HG03354 (cell line): ENCODE measurements around the gene APCDD1L.

Source experiments
- ATAC-seq: cut with Tn5 transposase; IDR thresholded peaks from one replicate; pipeline ENCODE4 v1.9.1; 2021; ENCODE audit warnings: mild to moderate bottlenecking; ENCODE audit not compliant: unreplicated experiment, poor library complexity, severe bottlenecking

APCDD1L gene

DNA sequence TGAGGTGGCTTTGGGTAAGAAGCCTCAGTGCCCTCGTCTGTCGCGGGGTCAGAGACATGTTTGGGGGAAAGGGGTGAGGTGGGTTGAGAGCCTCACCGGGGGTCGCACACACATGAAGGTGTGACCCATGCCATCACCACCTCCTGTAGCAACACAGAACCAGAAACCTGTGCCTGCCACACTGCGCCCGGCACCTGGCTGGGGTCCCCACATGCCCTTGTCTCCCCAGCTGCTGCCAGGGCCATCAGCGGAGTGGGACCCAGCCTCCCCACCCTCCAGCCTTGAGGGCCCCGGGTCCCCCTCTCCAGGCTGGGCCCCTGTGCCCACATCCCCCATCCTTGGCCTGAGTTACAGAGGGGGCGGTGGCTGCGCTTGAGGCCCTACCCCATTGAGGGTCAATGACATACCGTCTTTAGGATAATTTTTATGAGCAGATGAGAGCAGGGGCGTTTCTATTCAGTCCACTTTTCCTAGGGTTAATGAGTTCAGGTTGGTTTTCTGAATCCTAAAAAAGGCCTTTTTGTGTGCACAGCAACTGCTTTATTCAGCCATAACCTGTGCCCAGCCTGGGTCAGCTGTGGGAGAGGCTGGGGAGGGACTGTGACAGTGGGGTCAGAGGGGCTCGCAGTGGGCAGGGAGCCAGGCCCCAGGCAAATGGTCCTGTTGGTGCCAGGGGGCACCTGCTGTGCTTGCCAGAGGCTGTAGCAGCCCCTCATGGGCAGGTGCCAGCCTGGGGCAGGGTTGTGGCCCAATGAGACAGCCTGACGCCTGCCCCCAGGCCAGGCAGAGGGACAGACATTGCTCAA, 19.4 kb downstream of the APCDD1L start:
- ATAC-seq = no peak

DNA sequence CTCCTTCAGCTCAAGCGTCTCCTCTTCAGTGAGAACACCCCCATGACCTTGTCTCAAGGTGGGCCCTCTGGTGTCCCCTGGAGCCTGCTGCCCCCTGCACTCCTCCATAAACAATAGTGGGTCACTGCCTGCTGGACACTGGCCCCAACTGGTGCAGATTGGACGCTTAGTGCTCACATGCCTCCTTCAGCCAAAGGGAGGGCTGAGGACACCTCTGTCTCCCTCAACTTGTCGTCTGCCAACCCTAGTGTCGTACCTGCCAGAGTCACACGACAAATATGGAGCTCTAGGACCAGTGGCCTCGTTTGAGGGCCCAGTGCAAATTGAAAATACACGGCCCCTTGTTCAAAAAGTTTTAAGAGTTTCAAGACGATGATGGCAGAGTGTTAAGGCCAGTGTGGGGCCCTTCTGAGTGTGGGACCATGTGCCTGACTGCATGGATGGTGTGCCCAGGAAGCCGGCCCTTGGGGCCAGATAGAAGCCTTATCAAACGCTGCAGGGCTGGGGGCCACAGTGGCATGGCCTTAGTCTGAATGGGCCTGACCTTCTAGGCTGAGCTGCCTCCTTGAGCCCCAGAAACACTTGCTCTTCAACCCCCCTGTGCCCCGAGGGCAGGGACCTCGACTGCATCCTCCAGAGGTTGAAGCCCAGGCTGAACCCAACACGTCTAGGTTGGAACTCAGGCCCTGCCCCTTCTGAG, 20.1 kb downstream of the APCDD1L start:
- no peak for ATAC-seq

DNA sequence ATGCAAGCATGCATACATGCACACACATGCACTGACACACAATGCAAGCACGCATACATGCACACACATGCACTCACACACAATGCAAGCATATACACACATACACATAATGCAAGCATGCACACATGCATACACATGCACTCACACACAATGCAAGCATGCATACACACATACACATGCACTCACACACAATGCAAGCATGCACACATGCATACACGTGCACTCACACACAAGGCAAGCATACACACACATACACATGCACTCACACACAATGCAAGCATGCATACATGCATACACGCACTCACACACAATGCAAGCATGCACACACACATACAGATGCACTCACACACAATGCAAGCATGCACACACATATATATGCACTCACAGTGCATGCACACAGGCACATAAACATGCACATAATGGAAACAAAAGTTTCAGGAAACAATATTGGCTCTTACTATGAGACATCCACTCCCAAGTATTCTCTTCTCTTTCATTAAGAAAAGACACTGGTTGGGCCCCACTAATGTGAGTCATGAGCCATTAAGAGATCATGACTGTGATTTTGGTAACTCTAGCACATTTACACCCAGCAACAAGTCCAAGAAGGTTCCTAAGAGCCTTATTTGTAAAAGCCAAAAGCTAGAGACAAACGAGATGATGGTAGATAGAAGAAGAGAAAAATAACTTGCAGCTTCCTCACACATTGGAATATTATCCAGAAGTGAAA, 22.2 kb downstream of the APCDD1L start:
- ATAC-seq = no peak

DNA sequence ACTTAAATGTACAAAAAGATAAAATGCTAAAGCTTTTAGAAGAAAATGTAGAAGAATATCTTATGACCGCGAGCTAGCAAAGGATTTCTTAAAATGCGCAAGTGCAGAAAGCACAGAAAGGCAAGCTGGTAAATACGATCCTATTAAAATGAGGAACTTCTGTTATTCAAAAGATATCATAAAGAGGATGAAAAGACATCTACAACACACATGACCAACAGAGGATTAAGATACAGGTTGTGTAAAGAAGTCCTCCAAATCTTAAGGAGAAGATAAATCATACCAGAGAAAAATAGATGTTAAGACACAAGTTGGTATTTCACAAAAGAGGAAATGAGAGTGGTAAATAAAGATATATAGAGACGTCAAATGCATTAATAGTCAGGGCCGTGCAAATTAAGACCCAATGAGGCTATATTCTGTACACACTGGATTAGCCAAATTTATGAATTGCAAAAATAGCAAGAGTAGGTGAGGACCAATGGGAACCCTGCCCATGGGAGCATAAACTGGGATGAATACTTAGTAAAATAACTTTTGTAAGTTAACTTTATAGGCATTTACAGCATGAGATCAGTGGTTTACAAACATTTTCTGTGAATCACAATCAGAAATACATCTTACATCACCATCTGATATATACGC, 23.0 kb downstream of the APCDD1L start:
- no peak for ATAC-seq

DNA sequence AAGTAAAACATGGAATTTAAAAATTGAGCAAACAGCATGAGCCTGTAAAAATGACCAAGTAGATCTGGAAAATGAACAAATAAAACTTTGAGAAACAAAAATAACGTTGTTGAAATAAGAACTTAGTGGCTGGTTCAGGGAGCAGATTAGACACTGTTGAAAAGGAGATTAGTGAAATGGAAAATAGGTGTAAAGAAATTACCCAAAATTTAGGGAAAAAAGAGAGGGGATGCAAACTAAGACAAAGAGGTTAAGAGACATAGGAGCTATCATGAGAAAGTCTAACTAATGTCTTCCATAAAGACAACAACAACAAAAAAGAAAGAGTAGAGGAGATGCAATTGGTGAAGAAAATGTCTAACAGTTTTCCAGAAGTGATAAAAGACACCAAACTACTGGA, 29.0 kb downstream of the APCDD1L start:
- ATAC-seq = no peak

DNA sequence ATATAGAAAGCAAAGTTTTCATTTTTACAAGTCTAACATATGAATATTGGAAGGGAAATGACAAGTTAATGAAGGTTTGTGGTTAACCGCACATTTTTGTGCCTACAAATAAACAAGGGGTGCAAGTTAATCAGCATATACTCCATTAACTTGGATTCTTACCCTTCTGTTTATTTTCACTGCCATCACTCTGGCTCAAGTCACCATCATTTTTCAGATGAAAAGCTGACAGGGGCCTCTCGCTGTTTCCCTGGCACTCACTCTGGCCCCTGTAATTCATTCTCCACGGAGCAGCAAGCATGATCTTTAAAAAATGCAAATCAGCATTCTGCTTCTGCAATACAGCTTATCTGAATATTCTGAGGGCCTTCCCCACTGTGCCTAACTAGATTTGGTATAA, 29.8 kb downstream of the APCDD1L start:
- no peak for ATAC-seq

DNA sequence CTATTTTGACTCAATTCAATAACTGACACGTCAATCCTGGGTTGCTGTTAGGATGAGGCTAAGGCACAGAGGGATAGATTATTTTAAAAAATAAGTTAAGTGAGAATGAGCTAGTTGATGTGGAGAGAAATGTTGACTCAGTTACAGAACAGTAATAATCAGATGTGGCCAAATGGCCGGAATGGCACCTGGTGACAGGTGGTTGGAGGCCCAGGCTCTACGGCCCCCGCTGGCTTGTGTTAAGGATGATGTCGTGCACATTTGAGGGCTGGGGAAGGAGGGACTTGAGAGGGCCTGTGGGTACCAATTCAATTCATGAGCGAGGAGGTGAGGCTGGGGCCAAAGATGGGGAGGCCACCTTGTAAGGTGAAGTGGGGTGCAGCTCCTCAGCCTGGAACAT, 31.7 kb downstream of the APCDD1L start:
- no peak for ATAC-seq

DNA sequence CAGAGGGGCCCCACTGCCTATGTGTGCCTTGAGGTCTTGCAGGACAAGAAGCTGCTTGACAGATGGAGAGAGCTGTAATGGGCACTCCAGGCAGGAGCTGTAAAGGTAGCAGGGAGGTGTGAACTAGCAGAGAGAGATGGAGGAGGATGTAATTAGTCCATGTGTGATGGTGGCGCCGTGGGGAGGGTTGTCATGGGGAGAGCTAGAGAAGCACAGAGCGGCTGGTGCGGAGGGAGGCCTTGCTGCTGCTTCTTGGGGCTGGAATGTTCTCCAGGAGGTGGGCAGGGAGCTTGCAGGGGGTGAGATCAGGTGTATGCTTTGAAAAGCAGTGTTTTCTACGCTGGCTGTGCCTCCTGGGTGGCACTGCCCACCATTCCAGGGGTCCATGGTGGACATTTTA, 32.1 kb downstream of the APCDD1L start:
- ATAC-seq = no peak

DNA sequence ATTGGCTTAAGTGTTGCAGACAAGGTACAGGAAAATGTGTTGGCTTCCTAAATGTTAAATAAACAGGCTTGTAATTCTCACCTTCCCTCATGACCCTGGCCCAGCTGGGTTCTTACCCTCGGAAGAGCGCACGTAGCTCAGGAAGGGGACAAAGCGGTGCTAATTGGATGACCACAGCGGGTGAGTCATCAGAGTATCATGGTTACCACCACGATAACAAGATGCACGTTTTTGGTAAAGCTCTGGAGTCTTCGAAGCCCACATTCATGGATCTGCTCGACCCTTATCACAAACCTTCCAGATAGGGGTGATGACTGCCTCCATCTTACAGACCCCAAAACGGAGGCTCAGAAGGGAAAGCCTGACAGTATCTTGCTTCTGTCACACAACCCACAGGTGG, 32.8 kb downstream of the APCDD1L start:
- no peak for ATAC-seq

DNA sequence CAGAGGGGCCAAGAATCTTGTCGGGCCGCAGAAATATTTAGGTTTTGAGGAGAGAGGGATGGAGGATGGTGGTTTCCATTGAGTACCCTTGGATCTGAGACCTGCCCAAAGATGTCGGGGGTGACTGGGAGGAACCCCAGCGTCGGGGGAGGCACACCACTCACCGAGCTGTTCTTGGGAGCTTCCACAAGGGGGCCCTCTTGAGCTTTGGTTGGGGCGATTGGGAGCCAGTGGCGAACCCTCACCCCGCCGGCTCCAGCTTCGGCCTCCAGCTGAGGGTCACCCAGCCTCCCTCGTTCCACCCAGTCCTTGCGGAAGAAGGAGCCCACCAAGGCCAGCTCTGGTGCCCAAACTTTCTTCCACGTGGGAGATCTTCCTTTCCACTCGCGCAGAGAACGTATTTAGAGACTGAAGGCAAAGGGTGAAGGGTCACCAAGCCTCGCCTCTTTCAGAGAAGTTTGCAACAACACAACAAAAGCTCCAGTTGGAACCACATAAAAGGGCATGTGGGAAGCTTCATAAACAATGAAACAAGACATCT, 33.6 kb downstream of the APCDD1L start:
- ATAC-seq = no peak

DNA sequence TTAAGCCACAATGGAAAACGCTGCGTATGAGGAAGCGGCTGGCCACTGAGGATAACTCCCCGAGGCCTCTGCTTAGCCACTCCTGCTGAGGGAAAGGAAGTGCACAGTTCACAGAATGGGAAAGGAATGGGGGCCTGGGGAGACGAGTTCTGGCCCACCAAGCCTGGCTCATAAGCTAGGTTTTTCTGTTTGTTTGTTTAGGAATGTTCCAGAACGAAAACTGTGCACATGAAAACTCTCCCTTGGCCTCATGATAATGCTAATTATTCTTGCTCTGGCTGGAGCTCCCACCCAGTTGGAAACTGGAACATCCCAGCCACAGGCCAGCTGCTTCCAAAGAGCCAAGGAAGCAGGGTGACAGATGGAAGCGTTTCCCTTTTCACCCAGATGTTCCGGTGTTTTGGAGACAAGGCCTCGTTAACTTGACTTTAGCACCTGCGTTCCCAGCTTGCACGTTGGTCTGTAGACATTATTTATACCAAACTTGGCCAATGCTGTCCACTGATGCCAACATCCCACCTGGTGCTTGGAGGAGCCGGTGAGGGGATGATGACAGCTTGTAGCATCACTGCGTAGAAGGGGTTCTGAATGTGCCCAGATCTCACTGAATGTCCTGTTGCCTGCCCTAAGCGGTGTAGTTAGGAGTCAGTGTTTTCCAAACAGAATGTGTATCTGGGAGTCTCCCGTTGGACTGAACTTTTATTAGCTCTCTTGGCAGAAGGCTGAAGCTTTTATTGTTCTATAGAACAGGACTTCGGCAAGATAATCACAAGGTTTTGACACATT, 34.5 kb downstream of the APCDD1L start:
- ATAC-seq = no peak

DNA sequence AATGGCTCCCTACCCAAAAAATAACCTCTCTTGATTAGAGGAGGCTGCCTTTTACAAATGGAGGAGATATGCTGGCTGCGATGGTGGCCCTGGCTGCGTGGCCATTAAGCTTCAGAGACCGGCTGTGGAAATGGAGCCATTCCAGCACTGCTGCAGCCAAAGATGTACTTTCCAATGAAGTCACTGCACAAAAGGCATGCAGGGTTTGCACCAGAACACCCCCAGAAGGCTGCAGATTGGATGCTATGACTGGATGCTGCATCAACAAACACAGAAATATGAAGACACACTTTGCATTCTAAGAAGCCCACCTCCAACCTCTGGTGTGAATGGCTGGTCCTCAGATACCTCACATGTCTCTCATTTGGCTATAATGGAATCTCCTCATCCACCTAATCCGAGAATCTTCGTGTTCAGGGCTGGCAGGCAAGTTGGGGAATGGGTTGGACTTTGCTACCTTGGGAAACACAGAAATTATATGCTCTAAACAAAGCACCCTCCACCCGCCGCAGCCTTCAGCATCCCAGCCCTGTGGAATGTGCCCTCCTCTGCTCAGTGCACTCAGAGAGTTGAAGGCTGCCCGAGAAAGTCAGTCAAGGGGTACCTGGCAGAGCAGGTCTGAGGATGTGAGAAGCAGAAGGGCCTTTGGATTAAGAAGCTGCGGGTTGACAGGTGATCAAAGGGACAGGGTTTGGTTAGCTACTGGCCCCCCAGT, 35.3 kb downstream of the APCDD1L start:
- ATAC-seq = no peak

DNA sequence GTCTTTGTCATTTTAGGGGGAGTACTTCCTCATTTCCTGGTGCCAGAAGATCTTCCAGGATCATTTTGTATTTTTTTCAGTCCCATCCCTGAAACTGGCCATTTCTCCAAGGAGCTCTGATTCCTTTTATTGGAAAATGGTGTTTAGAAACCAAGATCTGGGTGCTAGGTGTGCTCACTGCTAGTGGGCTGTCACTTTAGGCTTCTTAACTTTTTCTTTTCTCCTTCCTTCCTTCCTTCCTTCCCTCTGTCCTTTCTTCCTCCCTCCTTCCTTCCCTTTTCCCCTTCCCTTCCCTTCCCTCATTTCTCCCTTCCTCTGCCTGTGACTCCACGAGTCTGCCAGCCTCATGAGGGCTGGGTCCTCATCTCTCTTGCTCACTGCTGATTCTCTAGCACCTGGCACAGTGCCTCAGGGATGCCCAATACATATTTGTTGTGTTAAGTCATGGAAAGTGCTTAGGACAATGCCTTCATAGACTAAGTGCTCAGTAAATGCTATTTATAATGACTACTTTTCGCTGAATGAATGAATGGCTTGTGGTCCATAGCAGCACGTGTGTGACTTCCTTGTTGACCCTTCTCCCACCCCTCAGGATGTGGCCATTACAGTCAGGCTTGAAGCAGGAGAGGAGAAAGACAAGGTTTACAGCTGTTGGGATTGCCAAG, 36.9 kb downstream of the APCDD1L start:
- no peak for ATAC-seq

DNA sequence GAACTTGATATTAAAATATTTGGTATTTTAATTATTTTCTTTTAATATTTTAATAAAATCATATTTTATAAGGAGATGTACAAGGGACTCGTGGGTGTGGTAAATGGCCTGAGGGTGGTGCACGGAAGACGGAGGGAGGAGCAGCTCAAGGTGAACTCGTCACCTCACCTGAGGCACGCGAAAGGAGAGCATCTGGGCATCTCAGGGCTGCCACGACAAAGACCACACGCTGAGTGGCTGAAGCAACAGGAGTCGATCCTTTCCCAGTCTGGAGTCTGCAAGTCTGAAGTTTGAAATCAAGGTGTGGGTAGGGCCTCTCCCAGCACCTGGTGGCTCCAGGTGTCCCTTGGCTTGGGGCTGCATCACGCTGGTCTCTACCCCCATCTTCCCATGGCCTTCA, 39.7 kb downstream of the APCDD1L start:
- no peak for ATAC-seq

DNA sequence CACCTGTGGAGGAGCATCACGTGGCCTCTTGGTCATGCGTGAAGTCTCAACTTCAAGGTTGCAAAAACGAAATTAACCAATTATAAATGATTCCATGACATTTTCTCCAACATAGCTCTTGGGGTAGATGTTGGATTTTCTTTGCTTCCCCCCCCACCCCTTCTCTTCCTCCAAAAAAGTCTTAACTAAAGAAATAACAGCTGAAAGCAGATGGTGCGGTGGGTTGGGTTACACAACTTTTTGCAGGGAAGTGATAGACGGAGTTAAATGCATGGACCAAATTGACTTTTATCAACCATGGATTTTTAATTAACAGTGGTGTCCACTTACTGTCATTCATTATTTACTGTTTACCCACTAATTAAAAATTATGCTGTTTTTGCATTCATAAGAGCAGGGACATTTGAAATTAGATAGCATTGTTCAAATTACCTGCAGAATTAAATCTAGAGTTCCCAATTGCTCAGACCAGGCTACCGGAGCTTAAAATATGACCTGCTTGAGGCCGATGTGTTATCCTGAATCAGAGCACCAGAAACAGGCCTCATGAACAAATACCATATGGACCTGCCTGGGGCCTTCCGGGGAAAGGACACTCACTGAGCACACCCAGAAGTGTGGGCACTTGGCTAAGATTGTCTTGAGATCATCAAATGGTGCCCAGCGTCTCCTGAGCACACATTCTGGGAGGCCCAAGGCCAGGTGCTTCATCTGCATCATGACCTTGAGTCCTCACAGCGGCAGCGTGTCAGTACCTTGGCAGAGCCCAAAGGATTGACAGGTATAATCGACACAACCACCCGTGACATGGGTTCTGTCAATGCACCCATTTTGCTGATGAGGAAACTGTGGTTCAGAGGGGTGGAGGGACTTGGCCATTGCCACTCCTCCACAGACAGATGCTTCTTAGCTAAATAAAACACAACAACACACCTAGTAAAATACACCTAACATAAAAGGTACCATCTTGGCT, 41.5 kb downstream of the APCDD1L start:
- ATAC-seq = no peak

DNA sequence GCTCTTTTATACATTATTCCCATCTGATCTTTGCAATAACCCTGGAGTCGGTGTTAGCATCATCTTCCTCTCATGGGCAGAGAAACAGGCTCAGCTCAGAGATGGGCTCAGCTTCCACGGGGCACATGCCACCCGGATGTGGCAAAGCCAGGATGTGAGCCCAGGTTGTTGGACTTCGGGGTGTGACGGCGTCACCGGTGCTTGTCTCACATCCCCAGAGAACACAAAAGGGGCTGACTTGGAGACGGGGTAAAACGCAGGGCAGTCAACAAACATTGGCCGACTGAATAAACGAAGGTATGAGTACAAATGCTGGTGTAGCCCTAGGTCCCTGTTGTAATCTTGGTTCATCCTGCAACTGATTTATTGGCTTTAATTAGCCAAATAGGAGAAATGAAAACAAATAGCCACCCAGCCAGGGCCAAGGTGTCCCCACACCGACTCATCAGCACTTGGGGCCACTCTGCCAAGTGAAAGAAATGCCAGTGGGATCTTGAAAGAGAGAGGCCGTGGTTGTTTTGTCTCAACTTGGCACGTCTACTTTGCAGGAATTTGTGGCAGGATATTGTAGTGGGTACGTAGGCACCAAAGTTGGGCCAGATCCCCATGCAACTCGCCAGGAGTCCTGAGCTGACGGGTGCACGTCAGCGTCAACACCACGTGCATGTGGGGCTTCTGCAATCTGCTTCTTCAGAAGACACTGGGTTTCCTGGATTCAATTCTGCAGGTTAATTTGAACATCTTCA, 42.8 kb downstream of the APCDD1L start:
- ATAC-seq = no peak
